ENCODE results near the gene THEM4. TPM values are rescaled to one million over a fixed set of nuclear protein-coding genes. Genes with fewer than 3 reads are reported as not detected.
A peak's percentile ranks its signal among the peaks of the same experiment; 100 is the strongest.

Gene THEM4
- total RNA-seq, 1 experiment from 2014 or later: 10.9 TPM

GRCh38 chr1:151839457-151840403, 69.6 kb downstream of the THEM4 start, which contains the start of gene C2CD4D (continued):
- TF ChIP-seq IRF2 (CRISPR knock-in tag; IDR thresholded peaks at IDR 0.05; ENCODE audit: borderline replicate concordance, low read depth): no peak
- TF ChIP-seq ZNF263 (CRISPR knock-in tag; IDR thresholded peaks at IDR 0.05; ENCODE audit: low read depth): peak; percentile 45; the same call in 1 of the 2 replicates
- TF ChIP-seq, protein P1, sequence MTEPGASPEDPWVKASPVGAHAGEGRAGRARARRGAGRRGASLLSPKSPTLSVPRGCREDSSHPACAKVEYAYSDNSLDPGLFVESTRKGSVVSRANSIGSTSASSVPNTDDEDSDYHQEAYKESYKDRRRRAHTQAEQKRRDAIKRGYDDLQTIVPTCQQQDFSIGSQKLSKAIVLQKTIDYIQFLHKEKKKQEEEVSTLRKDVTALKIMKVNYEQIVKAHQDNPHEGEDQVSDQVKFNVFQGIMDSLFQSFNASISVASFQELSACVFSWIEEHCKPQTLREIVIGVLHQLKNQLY (CRISPR knock-in tag; IDR thresholded peaks at IDR 0.05): no peak
- no peak; the same call in 1 of the 2 replicates for TF ChIP-seq ZNF423 (CRISPR knock-in tag; IDR thresholded peaks at IDR 0.05)
- TF ChIP-seq TCF7 (CRISPR knock-in tag; IDR thresholded peaks at IDR 0.05; ENCODE audit: low read depth): no peak
- no peak for TF ChIP-seq ATF6 (CRISPR knock-in tag; IDR thresholded peaks at IDR 0.05)
- peak; percentile 24; the same call in 1 of the 2 replicates for TF ChIP-seq FOXK1 (CRISPR knock-in tag; IDR thresholded peaks at IDR 0.05)
- TF ChIP-seq SMAD4 (CRISPR knock-in tag; IDR thresholded peaks at IDR 0.05): no peak
- TF ChIP-seq NFYB (CRISPR knock-in tag; conservative IDR thresholded peaks at IDR 0.05; ENCODE audit: low read depth): no peak
- TF ChIP-seq TP53 (CRISPR knock-in tag; IDR thresholded peaks at IDR 0.05): no peak
- TF ChIP-seq, protein P2, sequence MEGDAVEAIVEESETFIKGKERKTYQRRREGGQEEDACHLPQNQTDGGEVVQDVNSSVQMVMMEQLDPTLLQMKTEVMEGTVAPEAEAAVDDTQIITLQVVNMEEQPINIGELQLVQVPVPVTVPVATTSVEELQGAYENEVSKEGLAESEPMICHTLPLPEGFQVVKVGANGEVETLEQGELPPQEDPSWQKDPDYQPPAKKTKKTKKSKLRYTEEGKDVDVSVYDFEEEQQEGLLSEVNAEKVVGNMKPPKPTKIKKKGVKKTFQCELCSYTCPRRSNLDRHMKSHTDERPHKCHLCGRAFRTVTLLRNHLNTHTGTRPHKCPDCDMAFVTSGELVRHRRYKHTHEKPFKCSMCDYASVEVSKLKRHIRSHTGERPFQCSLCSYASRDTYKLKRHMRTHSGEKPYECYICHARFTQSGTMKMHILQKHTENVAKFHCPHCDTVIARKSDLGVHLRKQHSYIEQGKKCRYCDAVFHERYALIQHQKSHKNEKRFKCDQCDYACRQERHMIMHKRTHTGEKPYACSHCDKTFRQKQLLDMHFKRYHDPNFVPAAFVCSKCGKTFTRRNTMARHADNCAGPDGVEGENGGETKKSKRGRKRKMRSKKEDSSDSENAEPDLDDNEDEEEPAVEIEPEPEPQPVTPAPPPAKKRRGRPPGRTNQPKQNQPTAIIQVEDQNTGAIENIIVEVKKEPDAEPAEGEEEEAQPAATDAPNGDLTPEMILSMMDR (IDR thresholded peaks at IDR 0.05): no peak
- no peak for TF ChIP-seq AR (CRISPR knock-in tag; IDR thresholded peaks at IDR 0.05)
- TF ChIP-seq, protein P3, sequence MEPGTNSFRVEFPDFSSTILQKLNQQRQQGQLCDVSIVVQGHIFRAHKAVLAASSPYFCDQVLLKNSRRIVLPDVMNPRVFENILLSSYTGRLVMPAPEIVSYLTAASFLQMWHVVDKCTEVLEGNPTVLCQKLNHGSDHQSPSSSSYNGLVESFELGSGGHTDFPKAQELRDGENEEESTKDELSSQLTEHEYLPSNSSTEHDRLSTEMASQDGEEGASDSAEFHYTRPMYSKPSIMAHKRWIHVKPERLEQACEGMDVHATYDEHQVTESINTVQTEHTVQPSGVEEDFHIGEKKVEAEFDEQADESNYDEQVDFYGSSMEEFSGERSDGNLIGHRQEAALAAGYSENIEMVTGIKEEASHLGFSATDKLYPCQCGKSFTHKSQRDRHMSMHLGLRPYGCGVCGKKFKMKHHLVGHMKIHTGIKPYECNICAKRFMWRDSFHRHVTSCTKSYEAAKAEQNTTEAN (CRISPR knock-in tag; IDR thresholded peaks at IDR 0.05): peak; percentile 73; the same call in 1 of the 2 replicates
- no peak for TF ChIP-seq PRRX2 (CRISPR knock-in tag; IDR thresholded peaks at IDR 0.05)
- no peak; the same call in 1 of the 2 replicates for TF ChIP-seq CREM (CRISPR knock-in tag; IDR thresholded peaks at IDR 0.05)
- TF ChIP-seq MYBL2 (CRISPR knock-in tag; IDR thresholded peaks at IDR 0.05): peak; percentile 20; the same call in 1 of the 2 replicates
- no peak for TF ChIP-seq ZNF121 (CRISPR knock-in tag; IDR thresholded peaks at IDR 0.05)
- no peak for TF ChIP-seq GRHL2 (CRISPR knock-in tag; IDR thresholded peaks at IDR 0.05; ENCODE audit: insufficient replicate concordance, severe bottlenecking)
- 0 out of 2 replicates have a peak, but pooled peaks have one; percentile 34 for TF ChIP-seq NR3C1 (CRISPR knock-in tag; conservative IDR thresholded peaks at IDR 0.05; ENCODE audit: low read depth)
- TF ChIP-seq FOXJ3 (CRISPR knock-in tag; IDR thresholded peaks at IDR 0.05; ENCODE audit: borderline replicate concordance): no peak
- TF ChIP-seq ELF4 (CRISPR knock-in tag; IDR thresholded peaks at IDR 0.05; ENCODE audit: low read depth): no peak
- peak; percentile 81; the same call in 1 of the 2 replicates for TF ChIP-seq FOXP1 (CRISPR knock-in tag; IDR thresholded peaks at IDR 0.05; ENCODE audit: borderline replicate concordance)
- TF ChIP-seq OVOL2 (CRISPR knock-in tag; IDR thresholded peaks at IDR 0.05; ENCODE audit: borderline replicate concordance): no peak
- no peak for TF ChIP-seq ZNF416 (CRISPR knock-in tag; IDR thresholded peaks at IDR 0.05)
- TF ChIP-seq MXD4 (CRISPR knock-in tag; IDR thresholded peaks at IDR 0.05; ENCODE audit: borderline replicate concordance): no peak
- no peak for TF ChIP-seq USF2 (CRISPR knock-in tag; IDR thresholded peaks at IDR 0.05)
- no peak for TF ChIP-seq EMX1 (CRISPR knock-in tag; IDR thresholded peaks at IDR 0.05)
- TF ChIP-seq NFE2L1 (CRISPR knock-in tag; IDR thresholded peaks at IDR 0.05): no peak
- TF ChIP-seq E2F1 (CRISPR knock-in tag; IDR thresholded peaks at IDR 0.05): 0 out of 2 replicates have a peak, but pooled peaks have one; percentile 75

All from WTC11 (cell line).